NCI-H1436 (cell line): ENCODE results near the gene CCDC177.

Experiments
- DNase-seq: peaks from one replicate; lab custom pipeline; 2025; lab: John Stamatoyannopoulos, UW

Gene CCDC177

GRCh38 chr14:69574263-69574953 lies at the start of gene CCDC177:
Gene CCDC177, minus strand, starts transcription at chr14:69574871. Its CDS starts 1,249 bp downstream, at chr14:69573622.
- DNase-seq: peak; percentile 65

GRCh38 chr14:69624136-69624535 lies 49.5 kb upstream of the CCDC177 start:
- DNase-seq: no peak

GRCh38 chr14:69620981-69621380 lies 46.3 kb upstream of the CCDC177 start:
- DNase-seq: no peak

- no peak for DNase-seq
Observed at GRCh38 chr14:69620211-69620611, 45.5 kb upstream of the CCDC177 start.

GRCh38 chr14:69619012-69619411 lies 44.3 kb upstream of the CCDC177 start:
- no peak for DNase-seq

GRCh38 chr14:69617796-69618195 lies 43.1 kb upstream of the CCDC177 start:
- no peak for DNase-seq

- DNase-seq: no peak
Observed at GRCh38 chr14:69616408-69616773, 41.7 kb upstream of the CCDC177 start.

GRCh38 chr14:69615496-69616407 lies 41.1 kb upstream of the CCDC177 start:
- no peak for DNase-seq

- no peak for DNase-seq
Observed at GRCh38 chr14:69615121-69615495, 40.4 kb upstream of the CCDC177 start.

GRCh38 chr14:69614592-69614991 lies 39.9 kb upstream of the CCDC177 start:
- DNase-seq: no peak

GRCh38 chr14:69613312-69614073 lies 38.8 kb upstream of the CCDC177 start:
- DNase-seq: no peak

GRCh38 chr14:69612783-69613130 lies 38.1 kb upstream of the CCDC177 start:
- DNase-seq: no peak

GRCh38 chr14:69612014-69612782 lies 37.5 kb upstream of the CCDC177 start:
- no peak for DNase-seq

- DNase-seq: peak; percentile 91
Observed at GRCh38 chr14:69611172-69612013, 36.7 kb upstream of the CCDC177 start, which contains the start of gene SUSD6. Gene SUSD6, plus strand, starts transcription at chr14:69611596. Its CDS starts 46,997 bp downstream, at chr14:69658593.

- peak; percentile 63 for DNase-seq
Observed at GRCh38 chr14:69610874-69611171, 36.2 kb upstream of the CCDC177 start.

GRCh38 chr14:69610020-69610873 lies 35.6 kb upstream of the CCDC177 start:
- no peak for DNase-seq

- no peak for DNase-seq
Observed at GRCh38 chr14:69606258-69607184, 31.9 kb upstream of the CCDC177 start.

- DNase-seq: no peak
Observed at GRCh38 chr14:69605738-69606137, 31.1 kb upstream of the CCDC177 start.
